HEK293 (cell line): ENCODE results near the gene PPARGC1A.

Experiments
- CTCF ChIA-PET: fragments of 350-600 bp; formaldehyde crosslinking; extraction: SDS; loops from one replicate; lab custom pipeline; 2021; ENCODE audit warnings: antibody characterized with exemption; lab: Yijun Ruan, JAX
- POLR2A ChIA-PET: fragments of 300-600 bp; formaldehyde crosslinking; extraction: SDS; loops from one replicate; lab custom pipeline; 2020; ENCODE audit warnings: antibody characterized with exemption, inconsistent platforms; lab: Yijun Ruan, JAX
- H3K27ac ChIP-seq: fragments of 200-500 bp; sonication (Bioruptor generic); 2 replicates; pipeline ENCODE4 v1.5.1; 2014; ENCODE audit warnings: low read depth, low read length, control low read depth, inconsistent platforms; ENCODE audit errors: extremely low read depth
- H3K36me3 ChIP-seq, 2 experiments: fragments of 200-500 bp in 1 of 2; sonication (Bioruptor generic) in 1 of 2; 1 replicate in 1 of 2; 2 replicates in 1 of 2; pipeline ENCODE4 v1.5.1; 2014 to 2017; ENCODE audit warnings: inconsistent platforms in 2 of 2, low read length in 2 of 2; ENCODE audit not compliant: control insufficient read depth in 2 of 2, insufficient read depth in 1 of 2
- H3K4me1 ChIP-seq: fragments of 200-500 bp; sonication (Bioruptor generic); 2 replicates; pipeline ENCODE4 v1.5.1; 2014; ENCODE audit warnings: mild to moderate bottlenecking, low read length, inconsistent platforms; ENCODE audit not compliant: control insufficient read depth, insufficient read depth
- H3K4me3 ChIP-seq: 2 replicates; pipeline ENCODE4 v1.5.1; 2011; ENCODE audit warnings: low read depth, mild to moderate bottlenecking, control low read depth, low read length, moderate library complexity
- H3K9me3 ChIP-seq: fragments of 200-500 bp; sonication (Bioruptor generic); 2 replicates; pipeline ENCODE4 v1.5.1; 2014; ENCODE audit warnings: low read depth, low read length, inconsistent platforms; ENCODE audit not compliant: control insufficient read depth, insufficient read depth
- BCL11B ChIP-seq: fragments of 450-650 bp; formaldehyde crosslinking; IDR thresholded peaks from 2 replicates; pipeline ENCODE4 v1.5.1; 2016; ENCODE audit warnings: low read depth, missing biosample characterization, missing genetic modification characterization
- EGR2 ChIP-seq: fragments of 450-650 bp; formaldehyde crosslinking; IDR thresholded peaks from 2 replicates; pipeline ENCODE4 v1.5.1; 2016; ENCODE audit warnings: low read depth, missing biosample characterization, missing genetic modification characterization
- HOXA7 ChIP-seq: sonication (generic); formaldehyde crosslinking; IDR thresholded peaks from 2 replicates; pipeline ENCODE4 v1.8.1; 2022; ENCODE audit warnings: missing genetic modification reagents, borderline replicate concordance
- HOXC10 ChIP-seq: sonication (generic); formaldehyde crosslinking; IDR thresholded peaks from 2 replicates; pipeline ENCODE4 v1.8.1; 2023; ENCODE audit warnings: mild to moderate bottlenecking, missing genetic modification reagents
- HOXD13 ChIP-seq: sonication (generic); formaldehyde crosslinking; IDR thresholded peaks from 2 replicates; pipeline ENCODE4 v1.8.0; 2022; ENCODE audit warnings: missing genetic modification reagents, borderline replicate concordance
- IKZF3 ChIP-seq: fragments of 450-650 bp; IDR thresholded peaks from 2 replicates; pipeline ENCODE4 v1.5.0; 2018; ENCODE audit warnings: missing biosample characterization, mild to moderate bottlenecking, missing genetic modification characterization, moderate library complexity
- MEIS1 ChIP-seq: sonication (generic); formaldehyde crosslinking; IDR thresholded peaks from 2 replicates; pipeline ENCODE4 v1.8.1; 2022; ENCODE audit warnings: missing genetic modification reagents, mild to moderate bottlenecking, borderline replicate concordance
- SETDB1 ChIP-seq: IDR thresholded peaks from one replicate; pipeline ENCODE4 v1.6.1; 2017; ENCODE audit warnings: mild to moderate bottlenecking, low read length, moderate library complexity, mixed read lengths; ENCODE audit not compliant: insufficient read length
- TCF7L2 ChIP-seq: IDR thresholded peaks from 2 replicates; pipeline ENCODE4 v1.6.1; 2011; ENCODE audit warnings: low read depth, mild to moderate bottlenecking, inconsistent platforms, low read length, moderate library complexity, borderline replicate concordance
- ZBTB20 ChIP-seq: fragments of 450-650 bp; formaldehyde crosslinking; IDR thresholded peaks from 2 replicates; pipeline ENCODE4 v1.5.1; 2016; ENCODE audit warnings: missing biosample characterization, missing genetic modification characterization
- ZEB2 ChIP-seq: fragments of 450-650 bp; formaldehyde crosslinking; IDR thresholded peaks from 2 replicates; pipeline ENCODE4 v1.5.1; 2016; ENCODE audit warnings: missing biosample characterization, missing genetic modification characterization
- ZFHX2 ChIP-seq: fragments of 450-650 bp; formaldehyde crosslinking; conservative IDR thresholded peaks from 2 replicates; pipeline ENCODE4 v1.5.1; 2016; ENCODE audit warnings: missing biosample characterization, missing genetic modification characterization
- ZNF121 ChIP-seq: fragments of 450-650 bp; formaldehyde crosslinking; IDR thresholded peaks from 2 replicates; pipeline ENCODE4 v1.5.1; 2016; ENCODE audit warnings: missing biosample characterization, missing genetic modification characterization
- ZNF140 ChIP-seq: fragments of 450-650 bp; formaldehyde crosslinking; IDR thresholded peaks from 2 replicates; pipeline ENCODE4 v1.5.1; 2016; ENCODE audit warnings: missing biosample characterization, missing genetic modification characterization
- ZNF16 ChIP-seq: fragments of 450-650 bp; formaldehyde crosslinking; IDR thresholded peaks from 2 replicates; pipeline ENCODE4 v1.5.1; 2016; ENCODE audit warnings: low read depth, missing biosample characterization, missing genetic modification characterization
- ZNF19 ChIP-seq: fragments of 450-650 bp; formaldehyde crosslinking; IDR thresholded peaks from 2 replicates; pipeline ENCODE4; 2016; ENCODE audit warnings: missing biosample characterization, missing genetic modification characterization, low read depth
- ZNF585B ChIP-seq: fragments of 450-650 bp; formaldehyde crosslinking; IDR thresholded peaks from 2 replicates; pipeline ENCODE4 v1.5.1; 2016; ENCODE audit warnings: missing biosample characterization, missing genetic modification characterization
- ZNF677 ChIP-seq: fragments of 450-650 bp; IDR thresholded peaks from 2 replicates; pipeline ENCODE4 v1.5.0; 2018; ENCODE audit warnings: missing biosample characterization, mild to moderate bottlenecking, missing genetic modification characterization, moderate library complexity
- TF ChIP-seq, protein P1 (sequence below): fragments of 450-650 bp; formaldehyde crosslinking; IDR thresholded peaks from 2 replicates; pipeline ENCODE4 v1.5.1; 2017; ENCODE audit warnings: missing biosample characterization, missing genetic modification characterization
- TF ChIP-seq, protein P2 (sequence below): fragments of 450-650 bp; formaldehyde crosslinking; IDR thresholded peaks from 2 replicates; pipeline ENCODE4 v1.5.1; 2016; ENCODE audit warnings: missing biosample characterization, missing genetic modification characterization
- TF ChIP-seq, protein P3 (sequence below): fragments of 450-650 bp; formaldehyde crosslinking; conservative IDR thresholded peaks from 2 replicates; pipeline ENCODE4 v1.5.1; 2016; ENCODE audit warnings: low read depth, missing biosample characterization, missing genetic modification characterization
- TF ChIP-seq, protein P4 (sequence below): fragments of 450-650 bp; formaldehyde crosslinking; IDR thresholded peaks from 2 replicates; pipeline ENCODE4 v1.5.1; 2016; ENCODE audit warnings: missing biosample characterization, missing genetic modification characterization
- TF ChIP-seq, protein P5 (sequence below): fragments of 450-650 bp; formaldehyde crosslinking; IDR thresholded peaks from 2 replicates; pipeline ENCODE4 v1.5.1; 2017; ENCODE audit warnings: missing biosample characterization, missing genetic modification characterization

Gene PPARGC1A

DNA sequence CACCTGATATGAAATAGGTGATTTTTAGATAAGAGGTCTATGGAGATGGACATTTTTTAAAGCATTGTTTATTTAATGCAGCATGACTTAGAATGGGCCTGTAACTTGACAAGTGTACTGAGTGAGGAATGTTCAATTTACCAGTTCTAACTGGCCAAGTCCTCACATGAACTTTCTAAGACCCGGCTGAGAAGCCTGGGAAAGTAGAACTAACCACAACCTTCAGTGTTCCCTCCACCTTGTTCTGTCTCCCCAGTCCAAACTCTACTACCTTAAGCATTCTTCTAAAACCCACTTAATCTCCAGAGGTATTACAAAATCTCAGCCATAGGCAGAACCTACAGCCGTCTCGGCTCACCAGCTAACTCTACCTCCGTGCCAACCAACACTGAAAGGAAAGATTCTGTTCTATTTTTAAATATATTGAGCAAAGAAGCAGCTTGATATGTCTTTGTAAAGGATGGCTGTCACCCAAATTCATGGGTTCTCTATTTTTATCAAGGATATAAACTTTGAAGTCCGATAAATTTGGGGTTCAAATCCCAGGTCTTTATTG lies 6.8 kb downstream of the PPARGC1A start:
- TF ChIP-seq, protein P1, sequence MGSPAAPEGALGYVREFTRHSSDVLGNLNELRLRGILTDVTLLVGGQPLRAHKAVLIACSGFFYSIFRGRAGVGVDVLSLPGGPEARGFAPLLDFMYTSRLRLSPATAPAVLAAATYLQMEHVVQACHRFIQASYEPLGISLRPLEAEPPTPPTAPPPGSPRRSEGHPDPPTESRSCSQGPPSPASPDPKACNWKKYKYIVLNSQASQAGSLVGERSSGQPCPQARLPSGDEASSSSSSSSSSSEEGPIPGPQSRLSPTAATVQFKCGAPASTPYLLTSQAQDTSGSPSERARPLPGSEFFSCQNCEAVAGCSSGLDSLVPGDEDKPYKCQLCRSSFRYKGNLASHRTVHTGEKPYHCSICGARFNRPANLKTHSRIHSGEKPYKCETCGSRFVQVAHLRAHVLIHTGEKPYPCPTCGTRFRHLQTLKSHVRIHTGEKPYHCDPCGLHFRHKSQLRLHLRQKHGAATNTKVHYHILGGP (tag by site-specific recombination): no peak
- TF ChIP-seq BCL11B (tag by site-specific recombination) (no peak), ZBTB20 (no peak), ZNF677 (no peak), ZEB2 (tag by site-specific recombination) (no peak), ZFHX2 (no peak), ZNF121 (tag by site-specific recombination) (no peak)
- TF ChIP-seq, protein P2, sequence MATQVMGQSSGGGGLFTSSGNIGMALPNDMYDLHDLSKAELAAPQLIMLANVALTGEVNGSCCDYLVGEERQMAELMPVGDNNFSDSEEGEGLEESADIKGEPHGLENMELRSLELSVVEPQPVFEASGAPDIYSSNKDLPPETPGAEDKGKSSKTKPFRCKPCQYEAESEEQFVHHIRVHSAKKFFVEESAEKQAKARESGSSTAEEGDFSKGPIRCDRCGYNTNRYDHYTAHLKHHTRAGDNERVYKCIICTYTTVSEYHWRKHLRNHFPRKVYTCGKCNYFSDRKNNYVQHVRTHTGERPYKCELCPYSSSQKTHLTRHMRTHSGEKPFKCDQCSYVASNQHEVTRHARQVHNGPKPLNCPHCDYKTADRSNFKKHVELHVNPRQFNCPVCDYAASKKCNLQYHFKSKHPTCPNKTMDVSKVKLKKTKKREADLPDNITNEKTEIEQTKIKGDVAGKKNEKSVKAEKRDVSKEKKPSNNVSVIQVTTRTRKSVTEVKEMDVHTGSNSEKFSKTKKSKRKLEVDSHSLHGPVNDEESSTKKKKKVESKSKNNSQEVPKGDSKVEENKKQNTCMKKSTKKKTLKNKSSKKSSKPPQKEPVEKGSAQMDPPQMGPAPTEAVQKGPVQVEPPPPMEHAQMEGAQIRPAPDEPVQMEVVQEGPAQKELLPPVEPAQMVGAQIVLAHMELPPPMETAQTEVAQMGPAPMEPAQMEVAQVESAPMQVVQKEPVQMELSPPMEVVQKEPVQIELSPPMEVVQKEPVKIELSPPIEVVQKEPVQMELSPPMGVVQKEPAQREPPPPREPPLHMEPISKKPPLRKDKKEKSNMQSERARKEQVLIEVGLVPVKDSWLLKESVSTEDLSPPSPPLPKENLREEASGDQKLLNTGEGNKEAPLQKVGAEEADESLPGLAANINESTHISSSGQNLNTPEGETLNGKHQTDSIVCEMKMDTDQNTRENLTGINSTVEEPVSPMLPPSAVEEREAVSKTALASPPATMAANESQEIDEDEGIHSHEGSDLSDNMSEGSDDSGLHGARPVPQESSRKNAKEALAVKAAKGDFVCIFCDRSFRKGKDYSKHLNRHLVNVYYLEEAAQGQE: no peak
- TF ChIP-seq, protein P3, sequence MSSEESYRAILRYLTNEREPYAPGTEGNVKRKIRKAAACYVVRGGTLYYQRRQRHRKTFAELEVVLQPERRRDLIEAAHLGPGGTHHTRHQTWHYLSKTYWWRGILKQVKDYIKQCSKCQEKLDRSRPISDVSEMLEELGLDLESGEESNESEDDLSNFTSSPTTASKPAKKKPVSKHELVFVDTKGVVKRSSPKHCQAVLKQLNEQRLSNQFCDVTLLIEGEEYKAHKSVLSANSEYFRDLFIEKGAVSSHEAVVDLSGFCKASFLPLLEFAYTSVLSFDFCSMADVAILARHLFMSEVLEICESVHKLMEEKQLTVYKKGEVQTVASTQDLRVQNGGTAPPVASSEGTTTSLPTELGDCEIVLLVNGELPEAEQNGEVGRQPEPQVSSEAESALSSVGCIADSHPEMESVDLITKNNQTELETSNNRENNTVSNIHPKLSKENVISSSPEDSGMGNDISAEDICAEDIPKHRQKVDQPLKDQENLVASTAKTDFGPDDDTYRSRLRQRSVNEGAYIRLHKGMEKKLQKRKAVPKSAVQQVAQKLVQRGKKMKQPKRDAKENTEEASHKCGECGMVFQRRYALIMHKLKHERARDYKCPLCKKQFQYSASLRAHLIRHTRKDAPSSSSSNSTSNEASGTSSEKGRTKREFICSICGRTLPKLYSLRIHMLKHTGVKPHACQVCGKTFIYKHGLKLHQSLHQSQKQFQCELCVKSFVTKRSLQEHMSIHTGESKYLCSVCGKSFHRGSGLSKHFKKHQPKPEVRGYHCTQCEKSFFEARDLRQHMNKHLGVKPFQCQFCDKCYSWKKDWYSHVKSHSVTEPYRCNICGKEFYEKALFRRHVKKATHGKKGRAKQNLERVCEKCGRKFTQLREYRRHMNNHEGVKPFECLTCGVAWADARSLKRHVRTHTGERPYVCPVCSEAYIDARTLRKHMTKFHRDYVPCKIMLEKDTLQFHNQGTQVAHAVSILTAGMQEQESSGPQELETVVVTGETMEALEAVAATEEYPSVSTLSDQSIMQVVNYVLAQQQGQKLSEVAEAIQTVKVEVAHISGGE (tag by site-specific recombination): no peak
- Histone ChIP-seq H3K36me3 (no peaks in the 10 kb centered on the region), H3K9me3 (no peaks in the 10 kb centered on the region), H3K27ac (no peak overlapping the region), H3K4me3 (no peak overlapping the region), H3K4me1 (peaks cover 6% of the 10 kb centered on the region; the same call in 1 of the 2 replicates)
- CTCF ChIA-PET: no interaction called here
- POLR2A ChIA-PET: no interaction called here

DNA sequence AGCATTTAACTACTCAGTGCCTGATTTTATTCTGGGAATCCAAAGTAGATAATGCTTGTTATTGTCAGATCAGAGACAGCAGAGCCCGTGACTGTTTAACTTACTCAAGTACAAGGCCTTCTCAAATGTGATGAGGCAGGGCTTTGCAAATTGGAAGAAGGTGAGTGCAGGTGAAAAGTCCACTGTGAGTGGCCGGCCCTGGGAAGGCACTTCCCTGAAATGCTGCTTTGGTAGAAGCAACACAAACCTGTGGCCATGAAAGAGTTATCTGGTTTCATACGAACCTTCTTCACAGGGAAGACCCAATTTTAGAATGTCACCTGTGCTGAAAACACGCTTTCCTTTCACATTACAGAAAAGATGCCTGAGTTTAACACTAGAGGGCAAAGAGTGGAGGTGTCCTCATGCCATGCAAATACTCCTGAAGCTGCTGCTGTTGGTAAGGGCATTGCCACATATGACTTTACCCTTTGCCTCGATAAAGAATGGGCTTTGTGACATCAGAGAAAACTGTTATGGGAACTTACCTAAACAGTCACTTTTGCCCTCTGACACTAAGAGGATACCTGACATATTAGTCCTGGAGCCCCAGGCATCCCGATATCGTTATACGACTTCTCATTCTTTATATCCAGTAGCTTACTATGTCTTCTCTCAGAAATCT lies 8.0 kb downstream of the PPARGC1A start:
- Histone ChIP-seq H3K36me3 (no peaks in the 10 kb centered on the region), H3K27ac (no peak overlapping the region), H3K9me3 (no peaks in the 10 kb centered on the region), H3K4me1 (peaks cover 6% of the 10 kb centered on the region; the same call in 1 of the 2 replicates), H3K4me3 (no peak overlapping the region)
- ChIA-PET CTCF (no interaction called here), POLR2A (no interaction called here)
- TF ChIP-seq ZNF140 (tag by site-specific recombination) (no peak), HOXA7 (CRISPR knock-in tag) (no peak), EGR2 (no peak), ZNF16 (tag by site-specific recombination) (no peak), HOXC10 (CRISPR knock-in tag) (no peak), SETDB1 (no peak), TCF7L2 (no peak), MEIS1 (no peak), HOXD13 (CRISPR knock-in tag) (no peak), ZNF585B (tag by site-specific recombination) (no peak), IKZF3 (tag by site-specific recombination) (no peak), ZNF19 (tag by site-specific recombination) (no peak)
- TF ChIP-seq, protein P4, sequence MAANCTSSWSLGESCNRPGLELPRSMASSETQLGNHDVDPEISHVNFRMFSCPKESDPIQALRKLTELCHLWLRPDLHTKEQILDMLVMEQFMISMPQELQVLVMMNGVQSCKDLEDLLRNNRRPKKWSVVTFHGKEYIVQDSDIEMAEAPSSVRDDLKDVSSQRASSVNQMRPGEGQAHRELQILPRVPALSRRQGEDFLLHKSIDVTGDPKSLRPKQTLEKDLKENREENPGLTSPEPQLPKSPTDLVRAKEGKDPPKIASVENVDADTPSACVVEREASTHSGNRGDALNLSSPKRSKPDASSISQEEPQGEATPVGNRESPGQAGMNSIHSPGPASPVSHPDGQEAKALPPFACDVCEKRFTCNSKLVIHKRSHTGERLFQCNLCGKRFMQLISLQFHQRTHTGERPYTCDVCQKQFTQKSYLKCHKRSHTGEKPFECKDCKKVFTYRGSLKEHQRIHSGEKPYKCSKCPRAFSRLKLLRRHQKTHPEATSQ (tag by site-specific recombination): no peak
- TF ChIP-seq, protein P5, sequence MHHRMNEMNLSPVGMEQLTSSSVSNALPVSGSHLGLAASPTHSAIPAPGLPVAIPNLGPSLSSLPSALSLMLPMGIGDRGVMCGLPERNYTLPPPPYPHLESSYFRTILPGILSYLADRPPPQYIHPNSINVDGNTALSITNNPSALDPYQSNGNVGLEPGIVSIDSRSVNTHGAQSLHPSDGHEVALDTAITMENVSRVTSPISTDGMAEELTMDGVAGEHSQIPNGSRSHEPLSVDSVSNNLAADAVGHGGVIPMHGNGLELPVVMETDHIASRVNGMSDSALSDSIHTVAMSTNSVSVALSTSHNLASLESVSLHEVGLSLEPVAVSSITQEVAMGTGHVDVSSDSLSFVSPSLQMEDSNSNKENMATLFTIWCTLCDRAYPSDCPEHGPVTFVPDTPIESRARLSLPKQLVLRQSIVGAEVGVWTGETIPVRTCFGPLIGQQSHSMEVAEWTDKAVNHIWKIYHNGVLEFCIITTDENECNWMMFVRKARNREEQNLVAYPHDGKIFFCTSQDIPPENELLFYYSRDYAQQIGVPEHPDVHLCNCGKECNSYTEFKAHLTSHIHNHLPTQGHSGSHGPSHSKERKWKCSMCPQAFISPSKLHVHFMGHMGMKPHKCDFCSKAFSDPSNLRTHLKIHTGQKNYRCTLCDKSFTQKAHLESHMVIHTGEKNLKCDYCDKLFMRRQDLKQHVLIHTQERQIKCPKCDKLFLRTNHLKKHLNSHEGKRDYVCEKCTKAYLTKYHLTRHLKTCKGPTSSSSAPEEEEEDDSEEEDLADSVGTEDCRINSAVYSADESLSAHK (tag by site-specific recombination): no peak
